ENCODE data around the gene PHLDB1.
A peak's percentile ranks its signal among the peaks of the same experiment; 100 is the strongest.
"Not testable (repeated sequence)": the region's sequence is repeated elsewhere in the genome, so short reads cannot be mapped to it uniquely, and the experiment has no call there.

PHLDB1 gene

DNA sequence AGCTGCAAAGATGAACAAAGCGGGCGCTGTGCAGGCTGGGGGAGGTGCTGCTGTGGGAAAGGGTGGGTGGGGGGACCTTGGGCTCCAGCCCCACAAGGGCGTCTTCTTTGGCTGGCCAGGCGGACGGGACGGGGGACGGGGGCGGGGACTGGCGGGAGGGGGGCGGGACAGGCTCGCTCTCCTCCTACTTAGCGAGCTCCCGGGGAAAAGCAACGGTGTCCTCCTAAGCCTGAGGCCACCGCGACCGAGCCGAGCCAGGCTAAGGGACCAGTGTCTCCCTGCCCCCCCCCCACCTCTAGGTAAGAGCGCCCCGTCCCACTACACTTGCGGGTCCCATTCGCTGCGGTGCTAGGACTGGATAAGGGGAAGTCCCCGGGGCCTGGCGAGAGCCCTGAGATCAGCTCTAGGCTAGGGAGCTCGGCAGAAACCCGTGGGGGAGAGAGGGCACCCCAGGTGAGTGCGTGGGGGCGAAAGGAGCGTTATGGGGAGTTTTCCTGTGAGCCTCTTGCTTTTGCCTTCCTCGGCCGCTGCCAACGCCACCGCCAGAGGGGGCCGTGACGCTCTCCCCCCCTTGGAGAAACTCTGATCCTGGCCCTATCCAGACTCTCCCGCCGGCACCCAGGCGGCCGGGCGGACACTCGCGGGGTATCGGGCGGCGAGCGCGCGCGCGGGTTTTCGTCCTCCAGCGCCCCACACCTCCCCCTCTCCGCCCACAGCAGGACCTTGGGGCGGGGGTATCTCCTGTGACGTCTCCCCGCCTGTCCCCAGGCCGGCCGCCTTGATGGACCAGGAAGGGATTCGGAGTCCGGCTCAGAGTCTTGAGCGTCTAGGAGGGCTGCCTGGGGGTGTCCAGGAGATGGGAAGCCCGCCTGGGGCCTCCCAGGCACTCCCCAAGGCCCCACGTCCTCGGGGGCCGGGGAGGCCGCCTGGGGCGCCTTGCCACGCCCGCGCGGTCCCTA is at the start of gene PHLDB1:
PHLDB1 (plus strand) TSS at position 215 of the 959 bp plus-strand sequence. CDS start 6,222 bp downstream, outside the sequence.
- H3K4me1 Mint-ChIP-seq (ENCODE audit: low read depth) = peaks cover 48% of the 10 kb centered on the region
- H3K4me3 Mint-ChIP-seq = peak within 1 kb of the TSS; percentile 64
- peaks cover 11% of the 10 kb centered on the region for H3K36me3 Mint-ChIP-seq (ENCODE audit: low read depth)
- H3K9me3 Mint-ChIP-seq = no peaks in the 10 kb centered on the region
- intact Hi-C loops (cut with micrococcal nuclease) = loop anchor here (5.0 kb wide), 1 partner anchor 50 kb away; no protein-coding TSS in a partner anchor
- H3K27ac Mint-ChIP-seq = peak within 1 kb of the TSS; percentile 59
- H3K27me3 Mint-ChIP-seq = peaks cover 58% of the 10 kb centered on the region

- intact Hi-C loops (cut with micrococcal nuclease) = no loop called here
- Mint-ChIP-seq H3K4me1 (ENCODE audit: low read depth) (peaks cover 20% of the 10 kb centered on the region), H3K4me3 (no peak overlapping the region), H3K27ac (no peak overlapping the region), H3K9me3 (no peaks in the 10 kb centered on the region), H3K36me3 (ENCODE audit: low read depth) (peaks cover 7% of the 10 kb centered on the region), H3K27me3 (no peaks in the 10 kb centered on the region)
Observed at GRCh38 chr11:118560806-118561205, 46.6 kb upstream of the PHLDB1 start.

GRCh38 chr11:118565051-118565450 is 42.4 kb upstream of the PHLDB1 start:
- Mint-ChIP-seq H3K27me3 (no peaks in the 10 kb centered on the region), H3K9me3 (no peaks in the 10 kb centered on the region), H3K4me3 (peak overlapping the region; percentile 53), H3K36me3 (ENCODE audit: low read depth) (no peaks in the 10 kb centered on the region), H3K27ac (peak overlapping the region; percentile 85), H3K4me1 (ENCODE audit: low read depth) (peaks cover 20% of the 10 kb centered on the region)
- intact Hi-C loops (cut with micrococcal nuclease) = no loop called here

GRCh38 chr11:118569670-118570069 is 37.7 kb upstream of the PHLDB1 start:
- no peak overlapping the region for H3K4me3 Mint-ChIP-seq
- H3K9me3 Mint-ChIP-seq = no peaks in the 10 kb centered on the region
- intact Hi-C loops (cut with micrococcal nuclease) = loop anchor here (5.0 kb wide), 1 partner anchor 167 kb away; the partner anchor contains the start of gene ATP5MG

GRCh38 chr11:118570787-118571186 is 36.6 kb upstream of the PHLDB1 start:
- Mint-ChIP-seq H3K27me3 (no peaks in the 10 kb centered on the region), H3K4me3 (no peak overlapping the region), H3K27ac (no peak overlapping the region), H3K9me3 (no peaks in the 10 kb centered on the region), H3K4me1 (ENCODE audit: low read depth) (peaks cover 30% of the 10 kb centered on the region), H3K36me3 (ENCODE audit: low read depth) (peaks cover 19% of the 10 kb centered on the region)
- intact Hi-C loops (cut with micrococcal nuclease) = loop anchor here (5.0 kb wide), 1 partner anchor 168 kb away; the partner anchor contains the start of gene ATP5MG

More at GRCh38 chr11:118569670-118570069, 37.7 kb upstream of the PHLDB1 start:
- no peaks in the 10 kb centered on the region for H3K27me3 Mint-ChIP-seq
- no peak overlapping the region for H3K27ac Mint-ChIP-seq
- H3K36me3 Mint-ChIP-seq (ENCODE audit: low read depth) = peaks cover 14% of the 10 kb centered on the region
- peaks cover 29% of the 10 kb centered on the region for H3K4me1 Mint-ChIP-seq (ENCODE audit: low read depth)

DNA sequence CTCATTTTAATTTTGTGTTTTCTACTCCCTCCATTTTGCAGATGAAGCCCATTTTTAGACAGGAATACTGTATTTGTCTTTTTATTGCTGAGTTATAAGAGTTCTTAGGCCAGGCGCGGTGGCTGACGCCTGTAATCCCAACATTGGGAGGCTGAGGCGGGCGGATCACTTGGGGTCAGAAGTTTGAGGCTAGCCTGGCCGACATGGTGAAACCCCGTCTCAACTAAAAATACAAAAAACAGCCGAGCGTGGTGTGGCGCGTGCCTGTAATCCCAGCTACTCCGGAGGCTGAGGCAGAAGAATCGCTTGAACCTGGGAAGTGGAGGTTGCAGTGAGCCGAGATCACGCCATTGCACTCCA is 35.7 kb upstream of the PHLDB1 start:
- Mint-ChIP-seq H3K4me1 (ENCODE audit: low read depth) (peaks cover 35% of the 10 kb centered on the region), H3K27ac (peak overlapping the region; percentile 95), H3K36me3 (ENCODE audit: low read depth) (peaks cover 22% of the 10 kb centered on the region), H3K4me3 (peak overlapping the region; percentile 95)
- H3K27me3 Mint-ChIP-seq, H3K9me3 Mint-ChIP-seq: not testable (repeated sequence)
- intact Hi-C loops (cut with micrococcal nuclease) = loop anchor here (2.0 to 5.0 kb wide), 2 partner anchors 135 to 169 kb away; partner anchors contain the start of genes ATP5MG and KMT2A

GRCh38 chr11:118572061-118572980 is 35.1 kb upstream of the PHLDB1 start, which contains the start of gene ARCN1:
Gene ARCN1 (plus strand): TSS chr11:118572409. CDS start chr11:118572548, 139 bp downstream.
- Mint-ChIP-seq H3K4me1 (ENCODE audit: low read depth) (peaks cover 41% of the 10 kb centered on the region), H3K36me3 (ENCODE audit: low read depth) (peaks cover 28% of the 10 kb centered on the region), H3K27me3 (no peaks in the 10 kb centered on the region), H3K9me3 (no peaks in the 10 kb centered on the region), H3K27ac (peak within 1 kb of the TSS; percentile 95), H3K4me3 (peak within 1 kb of the TSS; percentile 95)
- intact Hi-C loops (cut with micrococcal nuclease) = loop anchor here (2.0 to 5.0 kb wide), 2 partner anchors 136 to 170 kb away; partner anchors contain the start of genes ATP5MG and KMT2A

GRCh38 chr11:118572981-118573550 is 34.3 kb upstream of the PHLDB1 start:
- Mint-ChIP-seq H3K9me3 (no peaks in the 10 kb centered on the region), H3K36me3 (ENCODE audit: low read depth) (peaks cover 32% of the 10 kb centered on the region), H3K27ac (peak overlapping the region; percentile 95), H3K27me3 (no peaks in the 10 kb centered on the region), H3K4me3 (peak overlapping the region; percentile 95), H3K4me1 (ENCODE audit: low read depth) (peaks cover 44% of the 10 kb centered on the region)
- intact Hi-C loops (cut with micrococcal nuclease) = loop anchor here (2.0 to 5.0 kb wide), 2 partner anchors 136 to 171 kb away; partner anchors contain the start of genes ATP5MG and KMT2A

GRCh38 chr11:118574636-118575035 is 32.8 kb upstream of the PHLDB1 start:
- H3K4me3 Mint-ChIP-seq = no peak overlapping the region
- H3K27ac Mint-ChIP-seq = no peak overlapping the region
- H3K27me3 Mint-ChIP-seq = no peaks in the 10 kb centered on the region
- no peaks in the 10 kb centered on the region for H3K9me3 Mint-ChIP-seq
- peaks cover 32% of the 10 kb centered on the region for H3K36me3 Mint-ChIP-seq (ENCODE audit: low read depth)
- intact Hi-C loops (cut with micrococcal nuclease) = loop anchor here (5.0 kb wide), 1 partner anchor 172 kb away; the partner anchor contains the start of gene ATP5MG
- peaks cover 44% of the 10 kb centered on the region for H3K4me1 Mint-ChIP-seq (ENCODE audit: low read depth)

GRCh38 chr11:118577995-118578394 is 29.4 kb upstream of the PHLDB1 start:
- not testable (repeated sequence) for H3K27ac Mint-ChIP-seq

GRCh38 chr11:118581057-118581456 is 26.4 kb upstream of the PHLDB1 start:
- Mint-ChIP-seq H3K4me3 (no peak overlapping the region), H3K36me3 (ENCODE audit: low read depth) (peaks cover 61% of the 10 kb centered on the region), H3K27me3 (no peaks in the 10 kb centered on the region), H3K27ac (no peak overlapping the region), H3K9me3 (no peaks in the 10 kb centered on the region), H3K4me1 (ENCODE audit: low read depth) (peaks cover 11% of the 10 kb centered on the region)
- intact Hi-C loops (cut with micrococcal nuclease) = no loop called here

More at GRCh38 chr11:118577995-118578394, 29.4 kb upstream of the PHLDB1 start:
- H3K4me3 Mint-ChIP-seq; H3K9me3 Mint-ChIP-seq; intact Hi-C loops (cut with micrococcal nuclease); H3K27me3 Mint-ChIP-seq: not testable (repeated sequence)
- Mint-ChIP-seq H3K36me3 (ENCODE audit: low read depth) (peaks cover 41% of the 10 kb centered on the region), H3K4me1 (ENCODE audit: low read depth) (peaks cover 34% of the 10 kb centered on the region)

DNA sequence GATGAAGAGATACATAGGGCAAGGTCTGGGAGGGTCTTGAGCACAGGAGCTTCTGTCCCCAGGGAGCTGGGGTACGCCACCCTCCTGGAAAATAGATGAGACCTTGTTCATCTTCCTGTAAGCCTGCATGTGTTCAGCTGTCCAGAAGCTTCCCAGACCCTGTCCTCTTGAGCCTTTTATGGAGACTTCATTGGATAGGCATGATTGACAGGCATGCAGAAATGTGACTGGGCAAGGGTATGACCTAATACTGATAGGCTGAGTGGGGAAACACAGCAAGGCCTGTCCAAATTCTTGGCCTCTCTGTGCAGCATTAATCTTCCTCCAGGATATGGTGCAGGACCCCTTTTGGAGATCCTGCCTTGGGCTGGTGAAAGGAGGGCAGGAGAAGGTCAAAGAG is 19.5 kb upstream of the PHLDB1 start:
- Mint-ChIP-seq H3K27ac (no peak overlapping the region), H3K9me3 (no peaks in the 10 kb centered on the region), H3K27me3 (no peaks in the 10 kb centered on the region), H3K4me1 (ENCODE audit: low read depth) (no peaks in the 10 kb centered on the region), H3K36me3 (ENCODE audit: low read depth) (peaks cover 100% of the 10 kb centered on the region), H3K4me3 (no peak overlapping the region)
- intact Hi-C loops (cut with micrococcal nuclease) = no loop called here
